Transverse colon (tissue), 3 donors: Measurements from ENCODE around the gene PTPRN.

ENCODE experiments used
- CTCF ChIP-seq, 5 experiments: fragments of 200-600 bp in 3 of 5; fragments of 450-650 bp in 2 of 5; sonication (generic) in 3 of 5; IDR thresholded peaks; 1 replicate in 2 of 5; 2 replicates in 3 of 5; pipeline ENCODE4 v1.5.1; 2016 to 2017; ENCODE audit warnings: antibody characterized with exemption in 5 of 5, inconsistent platforms in 3 of 5, mild to moderate bottlenecking in 2 of 5, moderate library complexity in 1 of 5
- POLR2A ChIP-seq: fragments of 450-650 bp; IDR thresholded peaks from one replicate; pipeline ENCODE4 v1.6.1; 2016; ENCODE audit warnings: antibody characterized with exemption, mild to moderate bottlenecking, moderate library complexity

DNA sequence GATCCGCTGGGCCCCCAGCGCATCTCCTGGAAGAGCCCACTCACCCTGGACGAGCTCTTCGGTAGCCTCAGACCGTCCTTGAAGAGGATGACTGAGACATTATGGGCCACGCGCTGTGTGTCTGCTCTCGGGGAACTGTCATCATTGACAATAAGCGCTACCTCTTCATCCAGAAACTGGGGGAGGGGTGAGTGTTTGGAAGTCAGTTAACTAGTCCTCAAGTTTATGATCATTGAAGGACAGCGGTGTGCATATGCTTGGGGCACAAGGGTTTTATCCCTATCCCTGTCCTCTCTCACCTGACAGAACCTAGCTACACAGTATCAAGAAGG lies 63.3 kb downstream of the PTPRN start:
- no peak for TF ChIP-seq CTCF (IDR thresholded peaks at IDR 0.05)
- TF ChIP-seq POLR2A = no peak
